ENCODE measurements around the gene RIPK4.

Gene RIPK4

DNA sequence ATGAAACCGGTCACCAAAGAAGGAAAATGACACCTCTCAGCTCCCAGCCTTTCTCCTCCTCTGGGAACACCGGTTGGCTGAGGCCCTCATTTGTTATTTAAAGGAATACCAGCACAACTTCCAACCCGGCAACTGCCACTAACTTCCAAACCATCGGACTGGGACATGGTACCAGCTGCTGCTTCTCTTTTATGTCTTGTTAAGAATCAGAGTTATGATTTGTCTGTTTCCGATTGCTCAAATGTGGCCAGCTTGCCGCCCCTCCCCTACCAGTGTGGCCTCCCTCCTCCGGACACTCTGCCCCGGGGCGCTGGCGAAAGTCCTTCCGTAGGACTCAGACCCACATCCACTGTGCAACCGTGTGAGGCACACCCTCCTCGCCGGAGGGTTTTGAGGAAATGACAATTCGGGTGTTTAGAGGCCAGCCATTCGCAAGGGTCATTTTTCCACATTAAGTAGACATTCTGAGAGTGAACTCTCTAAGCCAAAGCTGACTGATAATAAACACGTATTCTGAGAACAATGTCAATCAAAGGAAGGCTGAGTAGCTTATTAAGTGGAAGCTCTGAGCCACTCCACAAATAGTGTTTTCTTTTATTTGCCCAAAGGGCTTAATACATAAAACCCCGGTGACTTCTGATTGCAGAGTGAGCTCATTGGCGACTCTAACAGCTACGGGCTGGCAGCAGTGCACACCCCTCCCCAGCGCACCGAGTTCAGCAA, 5.5 kb downstream of the RIPK4 start:
- H3K4me3 ChIP-seq (ENCODE audit: low read depth, low read length), result no peak overlapping the region
- no peak for DNase-seq (ENCODE audit: low read depth)
- TF ChIP-seq, protein P1, sequence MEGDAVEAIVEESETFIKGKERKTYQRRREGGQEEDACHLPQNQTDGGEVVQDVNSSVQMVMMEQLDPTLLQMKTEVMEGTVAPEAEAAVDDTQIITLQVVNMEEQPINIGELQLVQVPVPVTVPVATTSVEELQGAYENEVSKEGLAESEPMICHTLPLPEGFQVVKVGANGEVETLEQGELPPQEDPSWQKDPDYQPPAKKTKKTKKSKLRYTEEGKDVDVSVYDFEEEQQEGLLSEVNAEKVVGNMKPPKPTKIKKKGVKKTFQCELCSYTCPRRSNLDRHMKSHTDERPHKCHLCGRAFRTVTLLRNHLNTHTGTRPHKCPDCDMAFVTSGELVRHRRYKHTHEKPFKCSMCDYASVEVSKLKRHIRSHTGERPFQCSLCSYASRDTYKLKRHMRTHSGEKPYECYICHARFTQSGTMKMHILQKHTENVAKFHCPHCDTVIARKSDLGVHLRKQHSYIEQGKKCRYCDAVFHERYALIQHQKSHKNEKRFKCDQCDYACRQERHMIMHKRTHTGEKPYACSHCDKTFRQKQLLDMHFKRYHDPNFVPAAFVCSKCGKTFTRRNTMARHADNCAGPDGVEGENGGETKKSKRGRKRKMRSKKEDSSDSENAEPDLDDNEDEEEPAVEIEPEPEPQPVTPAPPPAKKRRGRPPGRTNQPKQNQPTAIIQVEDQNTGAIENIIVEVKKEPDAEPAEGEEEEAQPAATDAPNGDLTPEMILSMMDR (IDR thresholded peaks at IDR 0.05; ENCODE audit: insufficient read depth, low read depth, low read length, missing control alignments), result no peak

DNA sequence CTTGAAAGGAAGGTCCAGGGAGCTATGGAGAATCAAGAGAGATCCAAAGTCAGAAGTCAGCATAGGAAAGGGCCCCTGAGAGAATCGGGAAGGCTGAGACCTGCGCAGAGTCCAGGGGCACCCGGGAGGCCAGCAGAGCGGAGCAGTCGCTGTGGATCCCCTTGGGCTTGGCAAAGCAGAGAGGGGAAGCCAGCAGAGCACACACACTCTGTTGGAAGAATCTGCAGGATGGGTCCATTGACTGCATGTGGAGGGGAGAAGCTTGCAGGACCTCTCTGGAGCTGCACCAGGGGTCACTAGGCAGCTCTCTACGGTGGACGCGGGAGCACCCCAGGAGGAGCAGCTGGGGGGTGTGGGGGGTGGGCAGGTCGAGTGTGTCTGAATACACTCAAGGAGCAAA, 6.4 kb downstream of the RIPK4 start:
- TF ChIP-seq, protein P1 (IDR thresholded peaks at IDR 0.05; ENCODE audit: insufficient read depth, low read depth, low read length, missing control alignments), result no peak
- DNase-seq (ENCODE audit: low read depth), result no peak
- no peak overlapping the region for H3K4me3 ChIP-seq (ENCODE audit: low read depth, low read length)

DNA sequence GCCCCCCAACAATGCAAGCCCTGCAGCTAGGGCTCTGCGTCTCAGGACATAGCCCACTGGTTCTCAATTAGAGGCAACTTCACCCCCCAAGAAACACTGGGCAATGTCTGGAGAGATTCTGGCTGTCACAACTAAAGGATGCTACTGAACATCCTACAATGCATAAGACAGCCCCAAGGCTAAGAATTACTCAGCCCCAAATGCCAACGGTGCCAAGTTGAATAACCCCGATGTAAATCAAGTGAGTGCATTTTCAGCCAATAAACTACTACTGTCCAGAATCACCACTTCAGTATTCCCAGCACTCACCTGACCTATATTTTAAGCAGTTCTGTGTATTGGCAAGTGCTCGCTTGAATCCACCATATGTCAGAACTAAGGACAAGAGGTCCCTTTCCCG, 6.9 kb downstream of the RIPK4 start:
- DNase-seq (ENCODE audit: low read depth), result no peak
- no peak overlapping the region for H3K4me3 ChIP-seq (ENCODE audit: low read depth, low read length)
- TF ChIP-seq, protein P1 (IDR thresholded peaks at IDR 0.05; ENCODE audit: insufficient read depth, low read depth, low read length, missing control alignments), result no peak

DNA sequence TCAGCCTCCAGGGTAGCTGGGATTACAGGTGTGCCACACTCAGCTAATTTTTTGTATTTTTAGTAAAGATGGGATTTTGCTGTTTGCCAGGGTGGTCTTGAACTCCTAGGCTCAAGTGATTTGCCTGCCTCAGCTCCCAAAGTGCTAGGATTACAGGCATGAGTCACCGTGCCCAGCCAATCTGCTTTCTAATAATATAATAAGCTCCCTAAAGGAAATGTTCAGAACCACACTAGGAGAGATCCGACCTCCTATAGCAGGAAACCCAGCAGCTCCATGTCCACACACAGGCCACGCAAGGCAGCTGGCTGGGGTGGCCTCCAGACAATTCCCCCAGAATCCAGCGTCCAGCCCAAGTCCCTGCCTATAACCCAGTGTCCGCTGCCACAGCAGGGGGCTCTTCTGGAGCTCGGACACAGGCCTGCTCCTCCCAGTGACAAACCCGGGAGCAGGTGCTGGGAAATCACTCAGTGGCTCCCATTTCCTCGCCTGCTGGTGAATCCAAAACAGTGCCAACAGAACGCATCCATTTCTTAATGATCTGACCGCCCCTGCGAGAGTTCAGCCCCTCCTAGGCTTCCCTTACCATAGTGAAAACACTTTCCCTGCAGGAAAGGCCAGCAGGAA, 7.5 kb downstream of the RIPK4 start:
- TF ChIP-seq, protein P1 (IDR thresholded peaks at IDR 0.05; ENCODE audit: insufficient read depth, low read depth, low read length, missing control alignments), result no peak
- DNase-seq (ENCODE audit: low read depth), result no peak
- no peak overlapping the region for H3K4me3 ChIP-seq (ENCODE audit: low read depth, low read length)

DNA sequence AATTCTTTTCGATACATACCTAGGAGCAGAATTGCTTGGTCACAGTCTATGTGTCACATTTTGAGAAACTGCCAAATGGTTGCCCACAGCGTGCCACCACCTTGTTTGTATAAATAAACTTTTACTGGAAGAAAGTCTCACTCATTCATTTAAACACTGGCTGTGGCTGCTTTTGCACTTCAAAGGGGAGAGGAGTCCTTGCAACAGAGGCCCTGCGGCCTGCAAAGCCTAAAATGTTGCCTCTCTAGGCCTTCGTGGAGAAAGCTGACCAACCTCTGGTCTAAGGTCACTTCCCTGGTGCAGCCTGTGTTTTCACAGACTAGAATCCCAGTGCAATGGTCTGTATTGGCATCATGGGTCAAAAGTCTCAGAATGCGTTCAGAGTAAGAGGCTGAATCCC, 8.3 kb downstream of the RIPK4 start:
- TF ChIP-seq, protein P1 (IDR thresholded peaks at IDR 0.05; ENCODE audit: insufficient read depth, low read depth, low read length, missing control alignments), result no peak
- DNase-seq (ENCODE audit: low read depth), result no peak
- H3K4me3 ChIP-seq (ENCODE audit: low read depth, low read length), result no peak overlapping the region

DNA sequence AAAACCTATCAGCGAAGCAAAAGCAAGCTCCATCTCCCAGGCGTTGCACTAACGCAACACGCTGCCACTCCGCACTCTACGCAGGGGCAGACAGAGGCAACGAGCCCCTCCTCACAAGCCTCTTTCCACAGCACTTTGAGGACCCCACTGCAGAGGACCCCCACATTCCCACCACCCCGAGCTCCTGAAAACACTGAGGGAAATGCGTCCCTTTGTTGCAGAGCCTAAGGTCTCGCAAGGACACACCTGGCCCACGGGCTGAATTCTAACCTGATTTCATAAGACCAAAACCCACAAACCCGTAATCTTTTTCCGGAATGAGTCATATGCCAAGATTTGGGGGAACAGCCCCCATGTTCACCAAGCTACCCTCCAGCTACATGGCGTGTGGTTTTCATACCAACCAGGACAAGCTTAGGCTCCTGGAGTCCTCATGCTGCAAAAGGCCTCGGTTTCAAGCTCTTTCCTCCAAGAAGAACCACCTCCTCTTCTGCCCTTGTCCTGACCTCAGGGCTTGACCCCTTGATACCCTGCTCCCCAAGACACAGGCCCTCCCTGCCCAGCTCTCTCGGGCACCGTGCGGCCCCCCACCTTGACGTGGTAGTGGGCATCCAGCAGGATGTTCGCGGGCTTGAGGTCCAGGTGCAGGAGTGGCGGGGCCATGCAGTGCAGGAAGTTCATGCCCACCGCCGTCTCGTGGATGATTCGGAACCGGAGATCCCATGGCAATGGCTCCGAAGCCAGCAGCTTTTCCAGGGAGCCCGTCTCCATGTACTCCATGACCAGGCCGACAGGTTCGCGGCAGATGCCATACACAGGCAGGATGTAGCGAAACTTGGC, 10.7 kb downstream of the RIPK4 start:
- DNase-seq (ENCODE audit: low read depth), result no peak
- no peak overlapping the region for H3K4me3 ChIP-seq (ENCODE audit: low read depth, low read length)
- TF ChIP-seq, protein P1 (IDR thresholded peaks at IDR 0.05; ENCODE audit: insufficient read depth, low read depth, low read length, missing control alignments), result no peak

Data from GM12865 (cell line).